Keratinocyte (primary cell): Measurements from ENCODE around the gene P2RX2. TPM values are rescaled to one million over a fixed set of nuclear protein-coding genes. Genes with fewer than 3 reads are reported as not detected.

ENCODE experiments used
- DNase-seq: peaks from one replicate; pipeline ENCODE4 v3.0.0-alpha.2; 2011; ENCODE audit warnings: low read depth, missing footprints, low spot score
- FAIRE-seq: peaks from 2 replicates; lab custom pipeline; 2011; peaks lifted over from hg19 to GRCh38; lab: Jason Lieb, UNC
- H2AFZ ChIP-seq: 2 replicates; pipeline ENCODE4 v1.6.0; 2012; ENCODE audit warnings: low read length, control low read depth, inconsistent platforms; ENCODE audit not compliant: control insufficient read depth
- H3K27ac ChIP-seq: 2 replicates; pipeline ENCODE4 v1.5.1; 2011; ENCODE audit warnings: low read length; ENCODE audit not compliant: control insufficient read depth, insufficient read depth
- H3K27me3 ChIP-seq: 3 replicates; pipeline ENCODE4 v1.6.0; 2011; ENCODE audit warnings: low read length; ENCODE audit not compliant: control insufficient read depth, insufficient read depth; ENCODE audit errors: extremely low read depth
- H3K36me3 ChIP-seq, 2 experiments: 2 replicates in 1 of 2; 3 replicates in 1 of 2; pipeline ENCODE4 v1.5.1; 2011; ENCODE audit warnings: low read length in 2 of 2, mild to moderate bottlenecking in 1 of 2; ENCODE audit not compliant: control insufficient read depth in 2 of 2, insufficient read depth in 2 of 2; ENCODE audit errors: extremely low read depth in 1 of 2
- H3K4me1 ChIP-seq: 3 replicates; pipeline ENCODE4 v1.5.1; 2011; ENCODE audit warnings: low read length; ENCODE audit not compliant: control insufficient read depth, insufficient read depth; ENCODE audit errors: extremely low read depth
- H3K4me2 ChIP-seq: 3 replicates; pipeline ENCODE4 v1.6.0; 2011; ENCODE audit warnings: low read depth, low read length; ENCODE audit not compliant: control insufficient read depth, insufficient read depth; ENCODE audit errors: extremely low read depth
- H3K4me3 ChIP-seq, 3 experiments: fragments of 200-600 bp in 1 of 3; sonication (generic) in 1 of 3; 2 replicates in 2 of 3; 3 replicates in 1 of 3; pipeline ENCODE4 v1.5.1; 2011 to 2016; ENCODE audit warnings: low read length in 3 of 3, mild to moderate bottlenecking in 3 of 3, control low read depth in 2 of 3, inconsistent platforms in 1 of 3, low read depth in 1 of 3, mixed read lengths in 1 of 3, mixed run types in 1 of 3, moderate library complexity in 1 of 3; ENCODE audit not compliant: control insufficient read depth in 2 of 3, insufficient read depth in 2 of 3; ENCODE audit errors: extremely low read depth in 1 of 3
- H3K79me2 ChIP-seq: 2 replicates; pipeline ENCODE4 v1.6.0; 2012; ENCODE audit warnings: low read length; ENCODE audit not compliant: control insufficient read depth, insufficient read depth
- H3K9ac ChIP-seq: 3 replicates; pipeline ENCODE4 v1.6.0; 2011; ENCODE audit warnings: low read length; ENCODE audit not compliant: control insufficient read depth, insufficient read depth; ENCODE audit errors: extremely low read depth
- H3K9me1 ChIP-seq: 3 replicates; pipeline ENCODE4 v1.6.0; 2011; ENCODE audit warnings: low read length; ENCODE audit not compliant: control insufficient read depth, insufficient read depth; ENCODE audit errors: extremely low read depth
- H3K9me3 ChIP-seq: 2 replicates; pipeline ENCODE4 v1.5.1; 2012; ENCODE audit warnings: low read depth, low read length; ENCODE audit not compliant: control insufficient read depth
- H4K20me1 ChIP-seq: 3 replicates; pipeline ENCODE4 v1.6.0; 2011; ENCODE audit warnings: low read length; ENCODE audit not compliant: control insufficient read depth, insufficient read depth; ENCODE audit errors: extremely low read depth
- EZH2 ChIP-seq: IDR thresholded peaks from one replicate; pipeline ENCODE4 v1.6.1; 2012; ENCODE audit warnings: inconsistent platforms, mild to moderate bottlenecking, low read length, moderate library complexity
- dilution Hi-C: fragments of 300-500 bp; cut with MboI; formaldehyde crosslinking; loops from one replicate; pipeline ENCODE4 v1.7.0; 2020; ENCODE audit warnings: low sequenced_read_pairs; ENCODE audit not compliant: extremely low pct_ligation_motif_present
- polyA minus RNA-seq, 3 experiments: library from RNA; depleted of rRNA, polyadenylated mRNA; stranded (reverse); fragments of >200 nt; gene quantifications; 1 replicate in 1 of 3; 2 replicates in 1 of 3; 3 replicates in 1 of 3; pipeline ENCODE4 v1.2.3, GENCODE V29; 2011
- polyA plus RNA-seq, 5 experiments: library from polyadenylated mRNA; depleted of rRNA in 3 of 5; stranded (reverse) in 3 of 5; stranded (forward) in 1 of 5; unstranded in 1 of 5; fragments of >200 nt; gene quantifications; 1 replicate in 1 of 5; 2 replicates in 3 of 5; 3 replicates in 1 of 5; pipeline versions ENCODE4 v1.2.1 to v1.2.3, GENCODE V29; 2011 to 2012; ENCODE audit warnings: missing spikeins in 2 of 5, low read depth in 1 of 5, low replicate concordance in 1 of 5
- TF ChIP-seq, protein P1 (sequence below), 3 experiments: IDR thresholded peaks in 1 of 3; conservative IDR thresholded peaks in 1 of 3; optimal IDR thresholded peaks in 1 of 3; 2 replicates in 2 of 3; 3 replicates in 1 of 3; pipeline versions ENCODE3 to v1.5.1; 2011; ENCODE audit warnings: low read length in 3 of 3, mild to moderate bottlenecking in 3 of 3, moderate library complexity in 2 of 3, control low read depth in 1 of 3, inconsistent platforms in 1 of 3; ENCODE audit not compliant: insufficient read depth in 2 of 3; ENCODE audit errors: extremely low read depth in 1 of 3

The P2RX2 gene
- polyA plus RNA-seq: not detected in 3 replicates
- not detected for polyA plus RNA-seq (2011; ENCODE audit: low read depth)
- polyA plus RNA-seq (2011; cell fraction: cytosol; rRNA removed): not detected in 2 replicates
- polyA plus RNA-seq (2011; cell fraction: nucleus; rRNA removed): not detected in 2 replicates
- polyA plus RNA-seq (2012; ENCODE audit: low replicate concordance): not detected in 2 replicates
- polyA minus RNA-seq: not detected in 3 replicates
- polyA minus RNA-seq (2011; cell fraction: cytosol; rRNA and poly(A)+ RNA removed): not detected
- polyA minus RNA-seq (2011; cell fraction: nucleus; rRNA and poly(A)+ RNA removed): not detected in 2 replicates

DNA sequence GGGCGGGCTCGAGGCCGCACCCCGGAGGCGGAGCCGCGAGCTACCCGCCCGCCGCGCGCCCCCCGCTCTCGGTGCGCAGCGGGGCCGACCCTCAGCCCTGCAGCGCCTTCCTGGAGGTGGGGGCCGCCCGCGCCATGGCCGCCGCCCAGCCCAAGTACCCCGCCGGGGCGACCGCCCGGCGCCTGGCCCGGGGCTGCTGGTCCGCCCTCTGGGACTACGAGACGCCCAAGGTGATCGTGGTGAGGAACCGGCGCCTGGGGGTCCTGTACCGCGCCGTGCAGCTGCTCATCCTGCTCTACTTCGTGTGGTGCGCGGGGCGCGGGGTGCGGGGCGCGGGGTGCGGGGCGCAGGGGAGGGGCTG is at the start of gene P2RX2:
P2RX2 (plus strand) TSS at position 94 of the 361 bp plus-strand sequence; CDS start at position 135, 41 bp downstream.
- dilution Hi-C loops: no loop called here
- Histone ChIP-seq H3K4me2 (no peak within 1 kb of the TSS), H3K27me3 (peaks cover 54% of the 10 kb centered on the region), H2AFZ (no peak within 1 kb of the TSS), H3K9ac (no peak within 1 kb of the TSS), H3K27ac (no peak within 1 kb of the TSS), H3K9me3 (peaks cover 8% of the 10 kb centered on the region), H4K20me1 (no peaks in the 10 kb centered on the region), H3K36me3 (no peaks in the 10 kb centered on the region), H3K4me3 (no peak within 1 kb of the TSS), H3K79me2 (no peaks in the 10 kb centered on the region), H3K4me1 (no peaks in the 10 kb centered on the region), H3K9me1 (no peaks in the 10 kb centered on the region)
- FAIRE-seq (no peak), DNase-seq (no peak)
- TF ChIP-seq, protein P1, sequence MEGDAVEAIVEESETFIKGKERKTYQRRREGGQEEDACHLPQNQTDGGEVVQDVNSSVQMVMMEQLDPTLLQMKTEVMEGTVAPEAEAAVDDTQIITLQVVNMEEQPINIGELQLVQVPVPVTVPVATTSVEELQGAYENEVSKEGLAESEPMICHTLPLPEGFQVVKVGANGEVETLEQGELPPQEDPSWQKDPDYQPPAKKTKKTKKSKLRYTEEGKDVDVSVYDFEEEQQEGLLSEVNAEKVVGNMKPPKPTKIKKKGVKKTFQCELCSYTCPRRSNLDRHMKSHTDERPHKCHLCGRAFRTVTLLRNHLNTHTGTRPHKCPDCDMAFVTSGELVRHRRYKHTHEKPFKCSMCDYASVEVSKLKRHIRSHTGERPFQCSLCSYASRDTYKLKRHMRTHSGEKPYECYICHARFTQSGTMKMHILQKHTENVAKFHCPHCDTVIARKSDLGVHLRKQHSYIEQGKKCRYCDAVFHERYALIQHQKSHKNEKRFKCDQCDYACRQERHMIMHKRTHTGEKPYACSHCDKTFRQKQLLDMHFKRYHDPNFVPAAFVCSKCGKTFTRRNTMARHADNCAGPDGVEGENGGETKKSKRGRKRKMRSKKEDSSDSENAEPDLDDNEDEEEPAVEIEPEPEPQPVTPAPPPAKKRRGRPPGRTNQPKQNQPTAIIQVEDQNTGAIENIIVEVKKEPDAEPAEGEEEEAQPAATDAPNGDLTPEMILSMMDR (optimal IDR thresholded peaks at IDR 0.05 in 1 of 3, IDR thresholded peaks at IDR 0.05 in 1 of 3, conservative IDR thresholded peaks at IDR 0.05 in 1 of 3; ENCODE audit: extremely low read depth in 1 of 3, insufficient read depth in 2 of 3, low read length in 3 of 3): no peak
- no peak for TF ChIP-seq EZH2

DNA sequence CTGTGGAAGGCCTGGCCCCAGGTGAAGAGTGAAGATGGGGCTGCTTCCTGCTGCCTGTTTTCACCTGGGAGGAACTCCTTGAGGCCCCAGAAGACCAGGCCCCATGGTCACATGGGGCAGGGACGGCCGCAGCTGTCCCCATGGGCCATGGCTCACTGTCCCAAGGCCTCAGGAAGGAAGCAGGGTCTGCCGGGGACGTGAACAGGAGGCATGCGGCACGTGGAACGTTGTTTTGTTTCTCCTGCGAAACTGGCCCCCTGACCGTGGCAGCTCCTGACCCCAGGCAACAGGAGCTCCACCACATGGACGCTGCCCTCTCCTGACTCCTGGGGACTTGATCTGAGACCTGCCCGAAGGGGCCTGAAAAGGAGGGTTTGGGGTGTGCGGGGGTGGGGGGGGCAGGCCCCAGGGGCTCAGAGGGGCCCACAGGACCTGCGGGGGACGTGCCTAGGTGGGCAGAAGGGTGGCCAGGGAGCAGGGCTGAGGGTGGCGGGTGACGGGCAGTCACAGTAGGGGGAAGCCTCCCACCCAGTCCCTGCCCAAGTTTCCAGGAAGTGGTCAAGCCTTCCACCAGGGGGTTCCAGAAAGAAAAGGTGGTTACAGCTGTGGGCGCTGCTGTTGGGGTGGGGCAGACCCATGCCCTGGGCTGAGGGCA is 49.6 kb upstream of the P2RX2 start:
- no peak for DNase-seq

More for the DNA sequence above, 49.6 kb upstream of the P2RX2 start:
- Histone ChIP-seq H3K27me3 (no peaks in the 10 kb centered on the region), H3K9me3 (no peaks in the 10 kb centered on the region), H4K20me1 (peaks cover 11% of the 10 kb centered on the region), H3K4me1 (no peaks in the 10 kb centered on the region), H3K27ac (no peak overlapping the region), H3K36me3 (peaks cover 4 to 14% of the 10 kb centered on the region in 2 experiments), H3K4me2 (no peak overlapping the region), H3K79me2 (peaks cover 15% of the 10 kb centered on the region), H2AFZ (no peak overlapping the region), H3K9ac (no peak overlapping the region), H3K9me1 (no peaks in the 10 kb centered on the region), H3K4me3 (no peak overlapping the region)
- no peak for FAIRE-seq
- dilution Hi-C loops: no loop called here
- no peak for TF ChIP-seq EZH2
- TF ChIP-seq, protein P1 (optimal IDR thresholded peaks at IDR 0.05 in 1 of 3, IDR thresholded peaks at IDR 0.05 in 1 of 3, conservative IDR thresholded peaks at IDR 0.05 in 1 of 3; ENCODE audit: extremely low read depth in 1 of 3, insufficient read depth in 2 of 3, low read length in 3 of 3): no peak
